Type B pancreatic cell (in vitro differentiated cells): Measurements from ENCODE around the gene RAB3C. TPM values are rescaled to one million over a fixed set of nuclear protein-coding genes. Genes with fewer than 3 reads are reported as not detected.

Experiments
- DNase-seq: peaks from one replicate; pipeline ENCODE4 v3.0.0; 2021; ENCODE audit warnings: mixed read lengths; ENCODE audit not compliant: unreplicated experiment; ENCODE audit errors: extremely low spot score
- H3K27ac Mint-ChIP-seq: 2 replicates; pipeline ENCODE4 v1.8.0; 2021; ENCODE audit warnings: mild to moderate bottlenecking, mixed read lengths
- H3K27me3 Mint-ChIP-seq: 2 replicates; pipeline ENCODE4 v1.8.0; 2021; ENCODE audit warnings: mixed read lengths
- H3K36me3 Mint-ChIP-seq: 2 replicates; pipeline ENCODE4 v1.8.0; 2021; ENCODE audit warnings: mixed read lengths
- H3K4me1 Mint-ChIP-seq: one replicate; pipeline ENCODE4 v1.8.0; 2021; ENCODE audit warnings: mixed read lengths; ENCODE audit not compliant: unreplicated experiment
- H3K4me3 Mint-ChIP-seq: 2 replicates; pipeline ENCODE4 v1.8.0; 2021; ENCODE audit warnings: mild to moderate bottlenecking, mixed read lengths
- H3K9me3 Mint-ChIP-seq: 2 replicates; pipeline ENCODE4 v1.8.0; 2021; ENCODE audit warnings: mixed read lengths
- total RNA-seq: library from RNA; stranded (reverse); gene quantifications from 2 replicates; pipeline ENCODE4 v1.2.1, GENCODE V29; 2021; ENCODE audit warnings: low replicate concordance
- TF ChIP-seq, protein P1 (sequence below): fragments of 200-600 bp; sonication (generic); conservative IDR thresholded peaks from 2 replicates; pipeline ENCODE4 v1.5.0; 2021; ENCODE audit warnings: antibody characterized with exemption, mild to moderate bottlenecking

Gene RAB3C
- total RNA-seq, 1 donor from 2014 or later, result 10.1 TPM

DNA sequence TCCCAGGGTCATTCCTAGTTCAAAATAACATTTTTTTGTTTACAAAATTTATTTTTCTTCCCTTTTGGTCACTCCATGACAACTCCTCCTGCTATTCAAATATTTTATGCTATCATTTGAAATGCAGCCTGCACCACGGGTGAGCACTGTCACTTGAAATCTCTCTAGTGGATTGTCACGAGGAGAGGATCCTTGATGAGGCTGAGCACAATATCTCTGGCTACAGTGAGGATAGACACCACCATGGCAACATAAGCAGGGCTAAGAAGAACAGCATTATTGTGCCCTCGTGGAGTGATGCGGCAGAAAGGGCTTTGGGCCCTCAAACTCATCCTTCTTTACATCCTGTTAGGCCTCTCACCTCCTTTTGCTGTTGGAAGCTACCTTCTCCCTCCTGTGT lies 321.9 kb downstream of the RAB3C start:
- no peak for DNase-seq
- H3K4me1 Mint-ChIP-seq, result peaks cover 9% of the 10 kb centered on the region
- TF ChIP-seq, protein P1, sequence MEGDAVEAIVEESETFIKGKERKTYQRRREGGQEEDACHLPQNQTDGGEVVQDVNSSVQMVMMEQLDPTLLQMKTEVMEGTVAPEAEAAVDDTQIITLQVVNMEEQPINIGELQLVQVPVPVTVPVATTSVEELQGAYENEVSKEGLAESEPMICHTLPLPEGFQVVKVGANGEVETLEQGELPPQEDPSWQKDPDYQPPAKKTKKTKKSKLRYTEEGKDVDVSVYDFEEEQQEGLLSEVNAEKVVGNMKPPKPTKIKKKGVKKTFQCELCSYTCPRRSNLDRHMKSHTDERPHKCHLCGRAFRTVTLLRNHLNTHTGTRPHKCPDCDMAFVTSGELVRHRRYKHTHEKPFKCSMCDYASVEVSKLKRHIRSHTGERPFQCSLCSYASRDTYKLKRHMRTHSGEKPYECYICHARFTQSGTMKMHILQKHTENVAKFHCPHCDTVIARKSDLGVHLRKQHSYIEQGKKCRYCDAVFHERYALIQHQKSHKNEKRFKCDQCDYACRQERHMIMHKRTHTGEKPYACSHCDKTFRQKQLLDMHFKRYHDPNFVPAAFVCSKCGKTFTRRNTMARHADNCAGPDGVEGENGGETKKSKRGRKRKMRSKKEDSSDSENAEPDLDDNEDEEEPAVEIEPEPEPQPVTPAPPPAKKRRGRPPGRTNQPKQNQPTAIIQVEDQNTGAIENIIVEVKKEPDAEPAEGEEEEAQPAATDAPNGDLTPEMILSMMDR, result no peak
- H3K27me3 Mint-ChIP-seq, result no peaks in the 10 kb centered on the region
- H3K4me3 Mint-ChIP-seq, result no peak overlapping the region
- peaks cover 4% of the 10 kb centered on the region for H3K9me3 Mint-ChIP-seq
- H3K36me3 Mint-ChIP-seq, result no peaks in the 10 kb centered on the region
- no peak overlapping the region for H3K27ac Mint-ChIP-seq

DNA sequence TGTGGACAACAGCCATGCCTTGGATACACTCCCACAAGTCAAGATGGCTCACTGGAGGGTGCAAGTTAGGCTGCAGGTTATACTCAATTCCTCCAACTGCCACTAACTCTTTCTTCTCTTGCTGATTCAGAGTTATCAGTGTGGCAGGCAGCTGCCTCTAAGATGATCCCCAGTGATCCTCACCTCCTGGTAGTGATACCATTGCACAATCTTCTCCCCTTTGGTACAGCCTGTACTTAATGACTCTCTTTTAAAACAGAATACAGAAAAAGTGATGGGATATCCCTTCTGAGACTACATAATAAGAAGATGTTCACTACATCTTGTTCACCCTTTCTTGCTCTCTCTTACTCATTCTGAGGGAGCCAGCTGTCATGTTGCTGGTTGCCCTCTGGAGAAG lies 323.1 kb downstream of the RAB3C start:
- Mint-ChIP-seq H3K36me3 (no peaks in the 10 kb centered on the region), H3K4me1 (peaks cover 9% of the 10 kb centered on the region), H3K9me3 (peaks cover 9% of the 10 kb centered on the region), H3K27ac (no peak overlapping the region), H3K4me3 (no peak overlapping the region), H3K27me3 (no peaks in the 10 kb centered on the region)
- DNase-seq, result no peak
- TF ChIP-seq, protein P1, result no peak

Other genes with a start within 250 kb of the RAB3C start
- gene PLK2, start 123.0 kb upstream of the RAB3C start, total RNA-seq, result 307 and 460 TPM in 2 replicates
- not detected in 2 replicates for gene GAPT, start 91.6 kb upstream of the RAB3C start, total RNA-seq